ENCODE measurements around the gene ZBTB20.

DNA sequence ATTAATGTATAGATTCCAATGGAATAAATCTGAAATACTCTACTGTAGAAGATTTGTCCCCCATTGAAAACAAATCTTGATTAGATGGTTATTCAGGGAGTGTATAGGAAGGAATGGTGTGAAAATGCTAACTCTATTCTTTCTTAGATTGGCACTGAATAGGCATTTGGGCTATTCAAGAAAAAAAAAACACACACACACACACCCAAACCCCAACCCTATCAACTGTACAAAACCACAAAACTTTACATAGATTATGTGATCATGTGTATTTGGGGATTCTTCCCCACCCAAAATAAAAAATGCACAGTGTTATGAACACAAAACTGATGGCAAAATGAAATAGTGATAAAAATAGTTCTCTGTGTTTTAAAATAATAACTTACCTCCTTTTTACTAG lies 791.4 kb downstream of the ZBTB20 start:
- TF ChIP-seq, protein P1, sequence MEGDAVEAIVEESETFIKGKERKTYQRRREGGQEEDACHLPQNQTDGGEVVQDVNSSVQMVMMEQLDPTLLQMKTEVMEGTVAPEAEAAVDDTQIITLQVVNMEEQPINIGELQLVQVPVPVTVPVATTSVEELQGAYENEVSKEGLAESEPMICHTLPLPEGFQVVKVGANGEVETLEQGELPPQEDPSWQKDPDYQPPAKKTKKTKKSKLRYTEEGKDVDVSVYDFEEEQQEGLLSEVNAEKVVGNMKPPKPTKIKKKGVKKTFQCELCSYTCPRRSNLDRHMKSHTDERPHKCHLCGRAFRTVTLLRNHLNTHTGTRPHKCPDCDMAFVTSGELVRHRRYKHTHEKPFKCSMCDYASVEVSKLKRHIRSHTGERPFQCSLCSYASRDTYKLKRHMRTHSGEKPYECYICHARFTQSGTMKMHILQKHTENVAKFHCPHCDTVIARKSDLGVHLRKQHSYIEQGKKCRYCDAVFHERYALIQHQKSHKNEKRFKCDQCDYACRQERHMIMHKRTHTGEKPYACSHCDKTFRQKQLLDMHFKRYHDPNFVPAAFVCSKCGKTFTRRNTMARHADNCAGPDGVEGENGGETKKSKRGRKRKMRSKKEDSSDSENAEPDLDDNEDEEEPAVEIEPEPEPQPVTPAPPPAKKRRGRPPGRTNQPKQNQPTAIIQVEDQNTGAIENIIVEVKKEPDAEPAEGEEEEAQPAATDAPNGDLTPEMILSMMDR (conservative IDR thresholded peaks at IDR 0.05; ENCODE audit: low read depth, low read length), result no peak
- TF ChIP-seq RAD21 (IDR thresholded peaks at IDR 0.05; ENCODE audit: low read length), result no peak
- TF ChIP-seq POLR2A (IDR thresholded peaks at IDR 0.05; ENCODE audit: low read depth, low read length), result no peak
- TF ChIP-seq, protein P2, sequence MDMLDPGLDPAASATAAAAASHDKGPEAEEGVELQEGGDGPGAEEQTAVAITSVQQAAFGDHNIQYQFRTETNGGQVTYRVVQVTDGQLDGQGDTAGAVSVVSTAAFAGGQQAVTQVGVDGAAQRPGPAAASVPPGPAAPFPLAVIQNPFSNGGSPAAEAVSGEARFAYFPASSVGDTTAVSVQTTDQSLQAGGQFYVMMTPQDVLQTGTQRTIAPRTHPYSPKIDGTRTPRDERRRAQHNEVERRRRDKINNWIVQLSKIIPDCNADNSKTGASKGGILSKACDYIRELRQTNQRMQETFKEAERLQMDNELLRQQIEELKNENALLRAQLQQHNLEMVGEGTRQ (IDR thresholded peaks at IDR 0.05; ENCODE audit: low read depth, low read length), result no peak
- no peak for TF ChIP-seq RCOR1 (IDR thresholded peaks at IDR 0.05; ENCODE audit: insufficient replicate concordance, low read length)
- no peak for TF ChIP-seq FOS (IDR thresholded peaks at IDR 0.05; ENCODE audit: low read depth, low read length)
- TF ChIP-seq CHD1 (IDR thresholded peaks at IDR 0.05; ENCODE audit: low read depth, low read length), result no peak
- no peak for TF ChIP-seq SMC3 (IDR thresholded peaks at IDR 0.05; ENCODE audit: low read depth, low read length)
- no peak for TF ChIP-seq MXI1 (IDR thresholded peaks at IDR 0.05; ENCODE audit: borderline replicate concordance, low read depth, low read length)
- TF ChIP-seq MAZ (IDR thresholded peaks at IDR 0.05; ENCODE audit: borderline replicate concordance, low read depth, low read length), result no peak
- TF ChIP-seq BHLHE40 (IDR thresholded peaks at IDR 0.05; ENCODE audit: low read depth, low read length), result no peak

Data from IMR-90 (cell line).